Stimulated activated CD8-positive, alpha-beta memory T cell treated with anti-CD3 and anti-CD28 coated beads, Interleukin-4, amount 100 ng/mL, for 48 hours (primary cell): ENCODE measurements around the gene GANC.
"Not testable (repeated sequence)": the region's sequence is repeated elsewhere in the genome, so short reads cannot be mapped to it uniquely, and the experiment has no call there.

ENCODE experiments used
- DNase-seq: peaks from one replicate; pipeline ENCODE4 v3.0.0-alpha.2; 2020

Gene GANC

GRCh38 chr15:42283671-42284070 is 10.7 kb downstream of the GANC start:
- no peak for DNase-seq

- no peak for DNase-seq
Observed at GRCh38 chr15:42284551-42284950, 11.6 kb downstream of the GANC start.

GRCh38 chr15:42285034-42285433 is 12.0 kb downstream of the GANC start:
- DNase-seq, result no peak

GRCh38 chr15:42286445-42287029 is 13.5 kb downstream of the GANC start:
- no peak for DNase-seq

DNA sequence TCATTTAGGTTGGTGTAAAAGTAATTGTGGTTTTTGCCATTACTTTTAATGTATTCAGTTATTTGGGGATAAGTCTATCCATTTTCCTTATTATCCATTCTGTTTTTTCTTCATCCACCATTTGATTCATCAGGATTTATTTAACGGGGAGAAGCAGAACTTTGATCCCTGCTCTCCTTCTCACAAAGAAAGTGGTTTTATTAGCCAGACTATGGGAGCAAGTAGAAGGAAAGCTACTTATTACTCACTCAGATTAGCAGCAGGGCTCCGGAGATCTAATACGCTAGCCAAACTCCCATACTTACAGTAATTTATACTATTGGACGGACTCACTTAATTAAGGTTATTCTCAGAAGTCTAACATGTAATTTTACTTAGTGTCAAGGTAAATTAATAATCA is 14.9 kb downstream of the GANC start:
- no peak for DNase-seq

GRCh38 chr15:42289166-42289565 is 16.2 kb downstream of the GANC start:
- DNase-seq, result no peak

DNA sequence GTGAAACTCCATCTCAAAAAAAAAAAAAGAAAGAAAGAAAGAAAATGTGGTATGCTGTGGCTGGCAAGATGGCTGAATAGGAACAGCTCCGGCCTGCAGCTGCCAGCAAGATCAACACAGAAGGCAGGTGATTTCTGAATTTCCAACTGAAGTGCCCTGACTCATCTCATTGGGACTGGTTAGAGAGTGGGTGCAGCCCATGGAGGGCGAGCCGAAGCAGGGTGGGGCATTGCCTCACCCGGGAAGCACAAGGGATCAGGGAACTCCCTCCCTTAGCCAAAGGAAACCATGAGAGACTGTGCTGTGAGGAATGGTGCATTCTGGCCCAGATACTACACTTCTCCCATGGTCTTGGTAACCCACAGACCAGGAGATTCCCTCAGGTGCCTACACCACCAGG is 28.0 kb downstream of the GANC start:
- not testable (repeated sequence) for DNase-seq

- no peak for DNase-seq
Observed at GRCh38 chr15:42306681-42307080, 33.7 kb downstream of the GANC start.

- no peak for DNase-seq
Observed at GRCh38 chr15:42313463-42313862, 40.5 kb downstream of the GANC start.

GRCh38 chr15:42314818-42315217 is 41.8 kb downstream of the GANC start:
- DNase-seq, result no peak

DNA sequence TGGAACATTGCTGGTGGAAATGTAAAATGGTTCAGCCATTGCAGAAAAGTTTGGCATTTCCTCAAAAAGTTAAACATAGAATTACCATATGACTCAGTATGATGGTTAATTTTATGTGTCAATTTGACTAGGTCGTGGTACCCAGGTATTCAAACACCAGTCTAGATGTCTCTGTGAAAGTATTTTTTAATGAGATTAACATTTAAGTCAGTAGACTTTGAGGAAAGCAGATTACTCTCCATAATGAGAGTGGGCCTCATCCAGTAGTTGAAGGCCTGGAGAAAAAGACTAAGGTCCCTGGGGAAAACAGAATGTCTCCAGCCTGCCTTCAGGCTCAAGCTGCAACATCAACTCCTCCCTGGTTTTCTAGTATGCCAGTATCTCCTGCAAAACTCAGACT is 42.5 kb downstream of the GANC start:
- DNase-seq, result no peak

GRCh38 chr15:42316282-42316805 is 43.3 kb downstream of the GANC start:
- DNase-seq, result not testable (repeated sequence)

DNA sequence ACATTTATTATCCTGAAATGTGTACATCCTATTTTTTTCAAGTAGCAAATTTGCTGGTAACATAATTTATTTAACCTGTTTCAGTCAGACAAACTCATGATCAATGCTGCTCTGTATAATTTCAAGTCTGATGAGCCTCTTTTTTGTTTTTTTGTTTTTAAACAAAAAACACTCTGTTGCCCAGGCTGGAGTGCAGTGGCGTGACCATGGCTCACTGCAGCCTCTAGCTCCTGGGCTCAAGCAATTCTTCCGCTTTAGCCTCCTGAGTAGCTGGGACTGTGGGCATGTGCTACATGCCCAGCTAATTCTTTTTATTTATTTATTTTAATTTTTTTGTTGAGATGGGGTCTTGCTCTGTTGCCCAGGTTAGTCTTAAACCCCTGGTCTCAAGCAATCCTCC is 46.2 kb downstream of the GANC start:
- no peak for DNase-seq

DNA sequence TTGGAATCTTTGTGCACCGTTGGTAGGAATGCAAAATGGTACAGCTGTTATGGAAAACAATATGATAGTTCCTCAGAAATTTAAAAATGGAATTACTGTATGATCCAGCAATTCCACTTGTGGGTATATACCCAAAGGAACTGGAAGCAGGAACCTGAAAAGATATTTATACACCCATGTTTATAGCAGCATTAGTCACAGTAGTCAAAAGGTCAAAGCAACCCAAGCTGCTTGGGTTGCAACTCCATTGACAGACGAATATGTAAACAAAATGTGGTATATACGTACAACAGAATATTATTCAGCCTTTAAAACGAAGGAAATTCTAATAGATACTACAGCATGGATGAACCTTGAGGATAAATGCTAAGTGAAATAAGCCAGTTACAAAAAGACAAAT is 51.3 kb downstream of the GANC start:
- no peak for DNase-seq

- no peak for DNase-seq
Observed at GRCh38 chr15:42329161-42329560, 56.2 kb downstream of the GANC start.

DNA sequence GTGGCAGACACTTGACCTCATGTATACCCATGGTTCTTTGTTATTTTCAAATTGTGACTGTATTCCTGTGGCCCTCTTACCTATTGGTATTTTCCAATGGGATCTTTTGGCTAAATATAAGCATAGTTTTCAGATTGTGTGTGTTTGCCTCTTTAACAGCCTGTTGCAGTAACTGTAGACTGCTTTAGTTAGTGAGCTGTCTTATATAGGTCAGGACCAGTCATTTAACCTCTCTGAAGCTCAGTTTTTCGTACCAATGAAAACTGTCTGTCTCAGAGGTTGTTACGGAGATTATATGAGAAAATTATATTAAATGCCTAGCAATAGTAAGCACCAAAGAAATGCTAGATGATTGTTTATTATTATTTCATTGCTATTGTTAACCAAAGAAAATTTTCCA is 57.0 kb downstream of the GANC start:
- DNase-seq, result no peak

DNA sequence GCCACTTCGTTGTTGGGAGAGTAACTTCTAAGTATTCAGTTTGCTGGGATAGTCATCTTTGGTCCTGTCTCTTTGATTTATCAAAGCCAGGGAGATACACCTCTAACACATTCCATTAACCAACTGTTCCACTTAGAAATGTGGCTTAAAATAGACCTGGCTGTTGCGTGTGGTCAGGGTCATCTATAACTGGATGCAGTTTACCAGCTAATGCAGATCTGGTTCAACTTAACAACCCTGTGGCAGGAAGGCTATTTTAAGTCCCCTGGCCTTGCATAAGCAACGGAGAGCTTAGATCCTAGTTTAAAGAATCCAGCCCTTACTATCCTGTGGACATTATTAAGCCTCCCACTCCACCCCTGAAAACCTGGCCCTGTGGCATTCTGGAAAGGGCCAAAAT is 58.2 kb downstream of the GANC start:
- no peak for DNase-seq

DNA sequence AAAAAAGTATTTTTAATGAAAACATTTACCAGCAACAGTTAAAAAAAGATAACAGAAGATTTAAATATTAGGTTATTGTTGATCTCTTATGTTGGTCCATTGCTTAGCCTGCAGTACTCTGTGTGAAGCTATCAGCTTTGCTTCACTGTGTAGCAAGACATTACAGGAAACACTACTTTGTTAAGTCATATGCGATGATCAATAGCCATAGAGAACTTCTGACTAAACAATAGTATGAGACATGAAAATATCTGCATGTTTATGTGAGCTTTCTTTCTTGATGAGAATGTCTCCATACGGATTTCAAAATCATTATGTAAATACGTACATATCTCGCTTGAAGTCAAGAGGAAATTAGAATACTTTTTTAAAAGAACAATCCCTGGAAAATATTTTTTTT is 59.3 kb downstream of the GANC start:
- no peak for DNase-seq

DNA sequence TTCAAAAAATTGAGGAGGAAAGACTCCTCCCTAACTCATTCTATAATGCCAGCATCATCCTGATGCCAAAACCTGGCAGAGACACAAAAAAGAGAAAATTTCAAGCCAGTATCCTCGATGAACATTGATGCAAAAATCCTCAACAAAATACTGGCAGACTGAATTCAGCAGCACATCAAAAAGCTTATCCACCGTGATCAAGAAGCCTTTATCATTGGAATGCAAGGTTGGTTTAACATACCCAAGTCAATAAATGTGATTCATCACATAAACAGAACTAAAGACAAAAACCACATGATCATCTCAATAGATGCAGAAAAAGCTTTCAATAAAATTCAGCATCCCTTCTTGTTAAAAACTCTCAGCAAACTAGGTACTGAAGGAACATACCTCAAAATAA is 62.1 kb downstream of the GANC start:
- DNase-seq, result no peak

- not testable (repeated sequence) for DNase-seq
Observed at GRCh38 chr15:42336650-42337049, 63.6 kb downstream of the GANC start.

DNA sequence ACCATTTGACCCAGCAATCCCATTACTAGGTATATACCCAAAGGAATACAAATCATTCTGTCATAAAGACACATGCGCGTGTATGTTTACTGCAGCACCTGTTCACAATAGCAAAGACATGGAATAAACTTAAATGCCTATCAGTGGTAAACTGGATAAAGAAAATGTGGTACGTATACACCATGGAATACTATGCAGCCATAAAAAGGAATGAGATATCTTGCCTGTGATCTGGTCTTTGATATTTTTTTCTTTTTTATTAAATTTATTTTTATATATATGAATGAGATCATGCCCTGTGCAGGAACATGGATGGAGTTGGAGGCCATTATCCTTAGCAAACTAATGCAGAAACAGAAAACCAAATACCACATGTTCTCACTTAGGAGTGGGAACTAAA is 64.1 kb downstream of the GANC start:
- DNase-seq, result not testable (repeated sequence)

DNA sequence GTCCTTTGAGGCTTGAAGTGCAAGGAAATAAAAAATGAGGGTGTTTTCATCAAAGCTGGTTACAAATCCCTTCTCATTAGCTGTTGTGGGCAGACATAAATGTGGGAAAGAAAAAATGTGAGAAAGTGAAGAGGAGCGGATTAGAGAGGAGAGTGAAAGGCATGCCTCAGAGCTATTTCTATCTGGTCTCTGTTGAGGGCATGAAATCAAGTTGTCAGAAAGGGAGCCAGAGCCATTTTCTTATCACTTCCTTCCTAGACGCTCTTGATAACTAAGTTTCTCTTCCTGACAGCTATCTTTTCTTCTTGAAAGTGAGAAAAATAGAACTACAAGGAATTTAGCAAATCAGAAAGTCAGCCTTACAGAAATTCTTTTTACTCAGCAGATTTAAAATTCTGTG is 65.5 kb downstream of the GANC start:
- no peak for DNase-seq

DNA sequence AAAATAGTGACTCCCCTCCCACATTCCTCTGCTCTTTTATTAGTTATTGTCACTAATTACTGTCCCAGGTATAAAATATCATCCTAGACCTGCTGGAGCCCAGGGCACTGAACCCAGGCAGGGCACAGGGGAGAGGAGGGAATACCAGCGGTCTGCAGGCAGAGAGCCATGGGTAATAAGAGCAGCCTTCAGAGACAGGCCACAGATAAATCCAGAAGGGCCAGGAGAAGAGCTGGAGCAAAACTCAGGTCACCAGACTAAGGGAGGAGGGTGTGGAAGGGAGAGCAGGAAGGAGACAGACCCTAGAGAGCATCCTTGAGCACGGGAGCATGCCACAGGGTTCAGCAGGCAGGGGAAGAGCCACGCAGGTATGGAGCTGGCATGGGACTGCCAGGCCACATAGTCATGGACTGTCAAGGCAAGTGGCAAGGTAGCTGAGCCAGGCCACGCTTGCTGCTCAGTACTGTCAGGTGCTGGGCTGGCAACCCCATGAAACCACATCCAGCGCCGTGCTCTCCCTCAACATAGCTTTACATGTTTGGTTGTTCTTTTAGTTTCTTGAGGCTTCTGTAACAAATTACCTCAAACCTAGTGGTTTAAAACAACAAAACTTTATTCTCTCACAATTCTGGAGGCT is 70.7 kb downstream of the GANC start:
- DNase-seq, result no peak

GRCh38 chr15:42344763-42345162 is 71.8 kb downstream of the GANC start:
- no peak for DNase-seq

DNA sequence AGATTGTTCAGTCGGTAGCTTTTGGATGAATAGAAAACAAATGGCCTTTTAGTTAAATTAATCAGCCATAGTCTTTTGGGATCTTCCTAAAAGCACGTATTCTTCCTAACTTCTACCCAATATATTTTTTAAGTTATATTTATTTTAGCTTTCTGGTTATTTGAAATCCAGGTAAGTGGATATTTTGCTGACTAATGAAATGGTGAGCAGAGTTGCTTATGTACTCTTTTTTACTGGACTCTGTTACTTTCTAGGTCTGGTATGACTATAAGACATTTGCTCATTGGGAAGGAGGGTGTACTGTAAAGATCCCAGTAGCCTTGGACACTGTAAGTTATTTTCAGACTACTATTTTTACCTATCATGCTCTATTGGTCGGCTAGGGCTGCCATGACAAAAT is 72.5 kb downstream of the GANC start:
- DNase-seq, result no peak
